HG03066 (cell line): ENCODE results near the gene DNAAF6.
A peak's percentile ranks its signal among the peaks of the same experiment; 100 is the strongest.
"Not testable (repeated sequence)": the region's sequence is repeated elsewhere in the genome, so short reads cannot be mapped to it uniquely, and the experiment has no call there.

ENCODE experiments used
- ATAC-seq: cut with Tn5 transposase; IDR thresholded peaks from one replicate; pipeline ENCODE4 v1.9.1; 2021; ENCODE audit warnings: low read depth; ENCODE audit not compliant: unreplicated experiment

Gene DNAAF6

GRCh38 chrX:107205770-107206696, at the start of gene DNAAF6, which contains the start of gene NUP62CL:
DNAAF6 (plus strand) TSS chrX:107206611; CDS start chrX:107212876, 6,265 bp downstream.
NUP62CL (minus strand) TSS chrX:107206433; CDS start chrX:107175146, 31,287 bp downstream.
- peak; percentile 92 for ATAC-seq

- not testable (repeated sequence) for ATAC-seq
These were observed 48.8 kb upstream of the DNAAF6 start for GRCh38 chrX:107157618-107158017.

GRCh38 chrX:107167163-107167921, 39.1 kb upstream of the DNAAF6 start:
- no peak for ATAC-seq

DNA sequence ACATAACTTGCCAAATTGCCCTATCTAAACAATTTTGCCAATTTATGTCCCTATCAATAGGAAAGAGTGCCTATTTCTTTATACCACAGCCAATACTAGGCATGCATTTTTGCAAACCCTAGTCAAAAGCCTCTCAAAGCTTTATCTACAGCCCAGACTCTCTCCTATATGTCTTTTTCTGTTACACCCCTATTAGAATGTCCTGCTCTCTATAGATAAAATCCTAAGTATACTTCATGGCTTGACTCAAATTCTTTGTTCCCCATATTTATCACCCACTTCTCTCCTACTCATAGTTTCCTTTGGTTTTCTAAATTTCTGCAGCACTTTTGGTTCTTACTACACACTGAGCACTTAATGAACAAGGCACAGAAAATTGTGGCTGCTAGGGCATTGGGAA, 38.2 kb upstream of the DNAAF6 start:
- no peak for ATAC-seq

- ATAC-seq: no peak
These were observed 37.7 kb upstream of the DNAAF6 start for GRCh38 chrX:107168712-107169111.

- ATAC-seq: no peak
These were observed 34.9 kb upstream of the DNAAF6 start for GRCh38 chrX:107171369-107172102.

DNA sequence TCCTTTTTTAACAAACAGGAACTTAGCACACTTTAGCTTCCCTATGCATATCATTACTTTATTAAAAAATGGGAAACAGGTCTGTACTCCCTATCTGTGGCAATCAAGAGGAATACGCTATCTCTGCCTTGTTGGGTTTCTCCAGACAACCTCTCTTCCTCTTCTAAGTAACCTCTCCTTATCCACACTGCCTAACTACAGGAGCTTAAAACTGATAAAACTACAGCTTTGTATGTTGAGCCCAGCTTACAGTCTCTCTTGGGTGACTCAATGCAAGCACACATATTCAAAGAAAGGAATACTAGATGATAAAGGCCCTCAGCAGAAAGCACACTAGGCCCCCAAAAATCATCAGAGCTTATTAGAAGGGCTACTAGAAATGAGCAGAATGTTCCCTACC, 9.1 kb upstream of the DNAAF6 start:
- no peak for ATAC-seq

GRCh38 chrX:107198074-107198473, 8.3 kb upstream of the DNAAF6 start:
- not testable (repeated sequence) for ATAC-seq

- ATAC-seq: no peak
These were observed 6.9 kb upstream of the DNAAF6 start for GRCh38 chrX:107199491-107199890.

GRCh38 chrX:107204068-107204605, 2.3 kb upstream of the DNAAF6 start:
- ATAC-seq: no peak

DNA sequence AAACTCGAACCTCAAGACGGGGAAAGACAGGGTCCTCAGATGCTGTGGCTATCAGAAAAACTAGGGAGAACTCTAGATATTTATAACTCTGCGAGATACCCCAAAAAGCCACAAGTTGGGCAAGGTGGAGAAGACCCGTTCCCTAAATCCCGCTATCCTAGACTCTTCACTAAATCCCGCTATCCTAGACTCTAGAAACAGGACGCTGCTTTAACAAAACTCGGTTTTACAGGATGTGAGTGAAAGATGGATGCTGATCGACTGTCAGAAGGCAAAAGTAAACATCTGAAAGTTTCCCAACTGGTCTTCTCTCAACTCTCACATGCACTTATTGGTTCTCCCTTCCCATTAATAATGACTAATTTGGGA, 270 bp downstream of the DNAAF6 start:
- no peak for ATAC-seq

GRCh38 chrX:107207089-107207488, 678 bp downstream of the DNAAF6 start:
- no peak for ATAC-seq

- no peak for ATAC-seq
These were observed 1.5 kb downstream of the DNAAF6 start for GRCh38 chrX:107207943-107208342.

DNA sequence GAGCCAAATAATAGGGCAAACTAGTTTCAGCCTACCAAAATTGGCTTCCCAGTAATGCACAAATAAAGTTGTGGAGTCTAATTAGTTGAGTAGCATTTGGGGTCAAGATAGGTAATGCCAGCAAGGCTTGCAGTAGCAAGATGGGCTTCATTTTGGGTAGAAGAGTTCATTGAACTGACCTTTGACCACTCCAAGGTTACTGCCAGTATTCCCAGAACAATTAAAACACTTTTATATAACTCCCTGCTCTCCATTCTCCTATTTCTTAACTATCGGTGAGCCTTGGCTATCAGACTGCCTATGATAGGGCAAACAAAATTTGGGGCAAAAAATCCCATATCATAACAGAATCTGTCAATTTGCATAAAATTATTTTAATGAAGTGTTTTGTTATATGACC, 7.1 kb downstream of the DNAAF6 start:
- ATAC-seq: no peak

- ATAC-seq: no peak
These were observed 20.3 kb downstream of the DNAAF6 start for GRCh38 chrX:107226757-107227156.

- ATAC-seq: no peak
These were observed 21.5 kb downstream of the DNAAF6 start for GRCh38 chrX:107227780-107228485.

DNA sequence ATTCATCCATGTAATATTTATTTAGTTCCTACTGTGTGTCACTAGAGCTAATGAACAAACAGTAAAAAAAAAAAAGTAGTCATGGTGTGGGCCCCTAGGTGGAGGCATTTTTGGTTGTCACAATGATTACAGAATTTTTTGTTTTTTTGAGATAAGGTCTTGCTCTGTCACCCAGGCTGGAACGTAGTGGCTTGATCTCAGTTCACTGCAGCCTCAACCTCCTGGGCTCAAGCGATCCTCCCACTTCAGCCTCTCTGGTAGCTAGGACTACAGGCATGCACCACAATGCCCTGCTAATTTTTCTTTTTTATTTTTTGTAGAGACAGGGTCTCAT, 22.0 kb downstream of the DNAAF6 start:
- ATAC-seq: no peak

GRCh38 chrX:107272431-107272921, 66.1 kb downstream of the DNAAF6 start:
- ATAC-seq: no peak

DNA sequence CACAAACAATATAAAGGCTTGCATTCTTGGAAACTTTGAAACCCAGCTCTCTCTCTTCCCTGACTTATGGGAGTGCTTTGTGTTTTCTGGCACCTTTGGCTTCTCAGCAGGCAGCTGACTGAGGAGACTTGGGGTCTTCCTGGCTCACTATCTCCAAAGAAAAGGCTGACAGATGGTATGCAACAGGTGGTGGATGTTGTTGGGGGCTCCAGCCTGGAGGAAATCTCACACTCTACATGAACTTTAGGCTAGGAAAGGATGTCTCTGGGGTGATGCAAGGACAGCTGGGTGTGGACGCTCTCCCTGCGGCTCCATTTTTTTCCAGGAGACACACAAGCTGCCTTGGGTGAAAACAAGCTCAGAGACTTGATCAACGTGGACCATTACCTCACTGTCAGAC, 67.4 kb downstream of the DNAAF6 start:
- ATAC-seq: no peak

- ATAC-seq: no peak
These were observed 82.3 kb downstream of the DNAAF6 start for GRCh38 chrX:107288676-107289075.
